Caco-2 (cell line): ENCODE results near the gene WDR72. TPM values are rescaled to one million over a fixed set of nuclear protein-coding genes. Genes with fewer than 3 reads are reported as not detected.

Experiments
- BruUV-seq: library from RNA; stranded (reverse); fragments of 400-500 nt; replicated peaks from 2 replicates; lab custom pipeline; 2021; lab: Mats Ljungman, UMichigan
- CTCF ChIA-PET: fragments of 300-600 bp; sonication (Branson Sonifier 250); formaldehyde crosslinking; loops from one replicate; lab custom pipeline; 2022; ENCODE audit warnings: antibody characterized with exemption; lab: Charles Lee
- POLR2A ChIA-PET: fragments of 300-600 bp; sonication (Branson Sonifier 250); formaldehyde crosslinking; loops from one replicate; lab custom pipeline; 2022; ENCODE audit warnings: antibody characterized with exemption; lab: Charles Lee
- DNase-seq, 2 experiments: peaks; one replicate each; pipeline versions ENCODE4 v3.0.0 to v3.0.0-alpha.2; 2020 to 2022
- H3K27me3 ChIP-seq: replicated peaks from 2 replicates; pipeline ENCODE4 v1.6.0; 2011; ENCODE audit warnings: low read length; ENCODE audit not compliant: control insufficient read depth, insufficient read depth
- H3K36me3 ChIP-seq: 2 replicates; pipeline ENCODE4 v1.5.1; 2011; ENCODE audit warnings: low read length; ENCODE audit not compliant: control insufficient read depth, insufficient read depth
- H3K4me1 ChIP-seq: fragments of 250-450 bp; sonication (Bioruptor Pico); 2 replicates; pipeline ENCODE4 v1.5.1; 2020; ENCODE audit warnings: mild to moderate bottlenecking
- H3K4me3 ChIP-seq: 2 replicates; pipeline ENCODE4 v1.5.1; 2011; ENCODE audit warnings: low read depth, mild to moderate bottlenecking, control low read depth, low read length
- H3K9me3 ChIP-seq: fragments of 250-450 bp; sonication (Bioruptor Pico); 2 replicates; pipeline ENCODE4 v1.5.1; 2020; ENCODE audit warnings: mild to moderate bottlenecking, moderate library complexity
- H3K27ac Mint-ChIP-seq: one replicate; pipeline ENCODE4 v1.8.0; 2022; ENCODE audit warnings: mixed read lengths; ENCODE audit not compliant: unreplicated experiment
- H3K27me3 Mint-ChIP-seq: one replicate; pipeline ENCODE4 v1.8.0; 2022; ENCODE audit warnings: mixed read lengths; ENCODE audit not compliant: insufficient read depth, unreplicated experiment
- H3K36me3 Mint-ChIP-seq: one replicate; pipeline ENCODE4 v1.8.0; 2022; ENCODE audit warnings: mild to moderate bottlenecking, mixed read lengths; ENCODE audit not compliant: insufficient read depth, unreplicated experiment
- H3K4me1 Mint-ChIP-seq: one replicate; pipeline ENCODE4 v1.8.0; 2022; ENCODE audit warnings: low read depth, mixed read lengths; ENCODE audit not compliant: unreplicated experiment
- H3K4me3 Mint-ChIP-seq: one replicate; pipeline ENCODE4 v1.8.0; 2022; ENCODE audit warnings: mild to moderate bottlenecking, moderate library complexity, mixed read lengths; ENCODE audit not compliant: unreplicated experiment
- H3K9me3 Mint-ChIP-seq: one replicate; pipeline ENCODE4 v1.8.0; 2022; ENCODE audit warnings: mixed read lengths; ENCODE audit not compliant: unreplicated experiment
- CTCF ChIP-seq, 2 experiments: fragments of 200-600 bp in 1 of 2; IDR thresholded peaks; 1 replicate in 1 of 2; 2 replicates in 1 of 2; pipeline versions ENCODE4 v1.5.1 to v1.8.0; 2011 to 2022; ENCODE audit warnings: antibody characterized with exemption in 1 of 2, control low read depth in 1 of 2, inconsistent platforms in 1 of 2, low read depth in 1 of 2, low read length in 1 of 2, mild to moderate bottlenecking in 1 of 2, moderate library complexity in 1 of 2; ENCODE audit not compliant: insufficient read depth in 1 of 2, severe bottlenecking in 1 of 2, unreplicated experiment in 1 of 2
- intact Hi-C: fragments of 100-400 bp; cut with micrococcal nuclease; formaldehyde crosslinking; loops from one replicate; pipeline ENCODE4 v1.10.0; 2022; ENCODE audit not compliant: unreplicated experiment
- total RNA-seq: library from RNA; stranded (reverse); gene quantifications from 2 replicates; pipeline ENCODE4 v1.2.3, GENCODE V29; 2022

WDR72 gene
- total RNA-seq, 1 experiment from 2014 or later = 11.2 TPM

DNA sequence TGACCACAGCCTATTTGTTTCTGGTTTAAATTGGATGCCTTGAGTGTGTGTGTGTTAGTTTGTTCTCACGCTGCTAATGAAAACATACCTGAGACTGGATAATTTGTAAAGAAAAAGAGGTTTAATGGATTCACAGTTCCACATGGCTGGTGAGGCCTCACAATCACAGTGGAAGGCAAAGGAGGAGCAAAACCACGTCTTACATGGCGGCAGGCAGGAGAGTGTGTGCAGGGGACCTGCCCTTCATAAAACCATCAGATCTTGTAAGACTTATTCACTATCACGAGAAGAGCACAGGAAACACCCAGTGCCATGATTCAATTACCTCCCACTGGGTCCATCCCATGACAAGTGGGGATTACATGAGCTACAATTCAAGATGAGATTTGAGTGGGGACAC is 260.5 kb downstream of the WDR72 start:
- Histone ChIP-seq H3K36me3 (no peaks in the 10 kb centered on the region), H3K4me3 (no peak overlapping the region), H3K9me3 (no peaks in the 10 kb centered on the region), H3K27me3 (no peaks in the 10 kb centered on the region), H3K4me1 (no peaks in the 10 kb centered on the region)
- no peak for TF ChIP-seq CTCF (IDR thresholded peaks at IDR 0.05; ENCODE audit: insufficient read depth in 1 of 2, low read depth in 1 of 2, low read length in 1 of 2, severe bottlenecking in 1 of 2, unreplicated experiment in 1 of 2)
- no peak for DNase-seq
- intact Hi-C loops = no loop called here
- H3K27ac Mint-ChIP-seq = no peak overlapping the region
- CTCF ChIA-PET = no interaction called here
- no peak overlapping the region for H3K4me3 Mint-ChIP-seq
- POLR2A ChIA-PET = no interaction called here
- no peaks in the 10 kb centered on the region for H3K36me3 Mint-ChIP-seq
- H3K27me3 Mint-ChIP-seq = peaks cover 4% of the 10 kb centered on the region
- no peaks in the 10 kb centered on the region for H3K4me1 Mint-ChIP-seq
- peaks cover 8% of the 10 kb centered on the region for H3K9me3 Mint-ChIP-seq
- no TSS peak for BruUV-seq

DNA sequence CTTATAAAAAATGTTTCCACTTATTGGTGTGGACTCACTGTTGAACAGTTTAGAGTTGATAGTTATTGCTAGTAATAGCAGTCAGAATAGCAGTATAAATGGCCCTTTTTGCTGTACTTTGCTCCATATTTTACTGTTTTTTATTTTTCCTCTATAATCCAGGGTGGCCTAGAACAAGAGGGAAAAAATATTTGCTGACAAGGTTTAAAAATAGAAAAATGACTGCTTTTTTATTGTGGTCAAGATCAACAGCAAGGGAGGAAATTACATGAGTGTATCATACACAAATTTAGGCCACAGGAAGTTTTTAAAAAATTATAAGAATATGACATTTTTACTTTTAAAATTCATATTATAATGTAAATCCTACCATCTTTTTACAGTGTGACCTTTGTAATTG is 269.1 kb downstream of the WDR72 start:
- BruUV-seq = no TSS peak
- Histone ChIP-seq H3K9me3 (no peaks in the 10 kb centered on the region), H3K27me3 (no peaks in the 10 kb centered on the region), H3K4me1 (no peaks in the 10 kb centered on the region), H3K36me3 (no peaks in the 10 kb centered on the region), H3K4me3 (no peak overlapping the region)
- Mint-ChIP-seq H3K36me3 (no peaks in the 10 kb centered on the region), H3K4me1 (no peaks in the 10 kb centered on the region), H3K4me3 (no peak overlapping the region), H3K27me3 (peaks cover 2% of the 10 kb centered on the region), H3K9me3 (no peaks in the 10 kb centered on the region), H3K27ac (no peak overlapping the region)
- POLR2A ChIA-PET = no interaction called here
- intact Hi-C loops = no loop called here
- CTCF ChIA-PET = no interaction called here
- TF ChIP-seq CTCF (IDR thresholded peaks at IDR 0.05; ENCODE audit: insufficient read depth in 1 of 2, low read depth in 1 of 2, low read length in 1 of 2, severe bottlenecking in 1 of 2, unreplicated experiment in 1 of 2) = no peak
- no peak for DNase-seq

DNA sequence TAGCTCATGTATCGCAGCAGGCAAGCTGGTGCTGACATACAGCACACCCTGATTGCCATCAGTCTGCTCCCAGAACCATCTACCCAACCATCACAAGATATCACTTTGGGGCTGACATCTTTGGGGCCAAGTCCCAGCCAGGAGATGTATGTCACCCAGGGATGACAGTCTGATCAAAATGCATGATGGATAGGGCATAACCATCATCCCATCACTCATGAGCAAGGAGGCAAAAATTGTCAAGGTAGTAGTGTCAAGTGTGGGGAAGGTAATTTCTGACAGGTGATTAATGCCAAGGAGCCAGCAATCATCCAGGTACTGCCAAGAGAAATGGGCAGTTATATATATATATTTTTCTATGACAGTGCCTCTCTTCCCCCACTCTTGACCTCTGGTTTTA is 277.4 kb downstream of the WDR72 start:
- Histone ChIP-seq H3K4me1 (no peaks in the 10 kb centered on the region), H3K4me3 (no peak overlapping the region), H3K9me3 (no peaks in the 10 kb centered on the region), H3K27me3 (no peaks in the 10 kb centered on the region), H3K36me3 (no peaks in the 10 kb centered on the region)
- Mint-ChIP-seq H3K9me3 (no peaks in the 10 kb centered on the region), H3K36me3 (no peaks in the 10 kb centered on the region), H3K4me3 (no peak overlapping the region), H3K4me1 (no peaks in the 10 kb centered on the region), H3K27ac (no peak overlapping the region), H3K27me3 (no peaks in the 10 kb centered on the region)
- POLR2A ChIA-PET = interaction anchor here (0.5 kb wide), 1 partner anchor 1056 kb away, joined by 5 read pairs; no protein-coding TSS in a partner anchor
- CTCF ChIA-PET = no interaction called here
- no TSS peak for BruUV-seq
- intact Hi-C loops = no loop called here
- no peak for DNase-seq
- TF ChIP-seq CTCF (IDR thresholded peaks at IDR 0.05; ENCODE audit: insufficient read depth in 1 of 2, low read depth in 1 of 2, low read length in 1 of 2, severe bottlenecking in 1 of 2, unreplicated experiment in 1 of 2) = no peak
